PFSK-1 (cell line): ENCODE measurements around the gene ADCK1.

Source experiments
- FOXP2 ChIP-seq: optimal IDR thresholded peaks from 2 replicates; pipeline ENCODE3; 2011; ENCODE audit warnings: borderline replicate concordance, control low read depth, inconsistent platforms; ENCODE audit not compliant: insufficient read depth; ENCODE audit errors: extremely low read length, extremely low read depth
- POLR2AphosphoS5 ChIP-seq: IDR thresholded peaks from 2 replicates; pipeline ENCODE4 v1.6.1; 2012; ENCODE audit warnings: low read depth, mild to moderate bottlenecking, control low read depth, low read length, moderate library complexity
- SIN3A ChIP-seq: IDR thresholded peaks from 2 replicates; pipeline ENCODE4 v1.6.1; 2012; ENCODE audit warnings: mild to moderate bottlenecking, low read length, moderate library complexity, borderline replicate concordance; ENCODE audit not compliant: insufficient read depth
- TAF1 ChIP-seq: IDR thresholded peaks from 2 replicates; pipeline ENCODE4 v1.6.1; 2012; ENCODE audit warnings: low read length, control low read depth, borderline replicate concordance; ENCODE audit not compliant: insufficient read depth
- TF ChIP-seq, protein P1 (sequence below), 2 experiments: IDR thresholded peaks; 2 replicates each; pipeline versions ENCODE4 v1.6.1 to v1.8.0; 2011 to 2012; ENCODE audit warnings: low read depth in 2 of 2, low read length in 2 of 2, control low read depth in 1 of 2, inconsistent platforms in 1 of 2, mild to moderate bottlenecking in 1 of 2, moderate library complexity in 1 of 2; ENCODE audit not compliant: insufficient read depth in 1 of 2

ADCK1 gene

DNA sequence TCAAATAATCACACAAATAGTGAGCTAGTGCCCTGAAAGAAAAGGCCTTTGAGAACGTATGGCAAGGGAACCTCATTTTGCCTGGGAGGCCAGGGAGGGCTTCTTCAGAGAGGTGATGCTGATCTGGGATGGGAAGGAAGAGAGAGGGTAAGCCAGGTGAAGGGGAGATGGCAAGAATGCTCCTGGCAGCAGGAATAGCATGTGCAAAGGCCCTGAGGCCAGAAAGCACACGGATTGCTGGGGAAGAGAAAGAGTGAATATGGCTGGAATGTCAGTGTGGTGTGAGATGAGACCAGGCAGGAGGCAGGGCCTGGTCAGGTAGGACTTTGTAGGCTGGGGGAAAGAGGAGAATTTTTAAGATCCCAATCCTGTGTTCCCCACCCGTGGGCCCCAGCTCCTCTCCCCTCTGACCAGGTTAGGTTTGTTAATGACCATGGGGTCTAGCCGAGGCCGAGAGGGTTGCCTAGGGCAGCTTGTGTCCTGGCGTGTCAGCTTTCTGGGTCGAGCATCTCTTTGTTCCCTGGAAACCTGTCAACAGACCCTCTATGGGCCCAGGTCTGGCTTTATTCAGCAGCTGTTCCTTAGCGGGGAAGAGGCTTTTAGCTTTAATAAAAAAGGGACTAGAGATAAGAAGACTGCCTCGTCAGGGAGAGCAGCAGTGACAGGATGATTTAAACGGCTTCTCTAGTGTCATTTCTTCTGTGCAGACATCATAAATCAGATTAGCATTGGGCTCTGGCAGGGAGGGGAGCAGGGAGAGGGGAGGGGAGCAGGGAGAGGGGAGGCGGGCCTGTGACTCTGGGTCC, 123.4 kb downstream of the ADCK1 start:
- TF ChIP-seq, protein P1, sequence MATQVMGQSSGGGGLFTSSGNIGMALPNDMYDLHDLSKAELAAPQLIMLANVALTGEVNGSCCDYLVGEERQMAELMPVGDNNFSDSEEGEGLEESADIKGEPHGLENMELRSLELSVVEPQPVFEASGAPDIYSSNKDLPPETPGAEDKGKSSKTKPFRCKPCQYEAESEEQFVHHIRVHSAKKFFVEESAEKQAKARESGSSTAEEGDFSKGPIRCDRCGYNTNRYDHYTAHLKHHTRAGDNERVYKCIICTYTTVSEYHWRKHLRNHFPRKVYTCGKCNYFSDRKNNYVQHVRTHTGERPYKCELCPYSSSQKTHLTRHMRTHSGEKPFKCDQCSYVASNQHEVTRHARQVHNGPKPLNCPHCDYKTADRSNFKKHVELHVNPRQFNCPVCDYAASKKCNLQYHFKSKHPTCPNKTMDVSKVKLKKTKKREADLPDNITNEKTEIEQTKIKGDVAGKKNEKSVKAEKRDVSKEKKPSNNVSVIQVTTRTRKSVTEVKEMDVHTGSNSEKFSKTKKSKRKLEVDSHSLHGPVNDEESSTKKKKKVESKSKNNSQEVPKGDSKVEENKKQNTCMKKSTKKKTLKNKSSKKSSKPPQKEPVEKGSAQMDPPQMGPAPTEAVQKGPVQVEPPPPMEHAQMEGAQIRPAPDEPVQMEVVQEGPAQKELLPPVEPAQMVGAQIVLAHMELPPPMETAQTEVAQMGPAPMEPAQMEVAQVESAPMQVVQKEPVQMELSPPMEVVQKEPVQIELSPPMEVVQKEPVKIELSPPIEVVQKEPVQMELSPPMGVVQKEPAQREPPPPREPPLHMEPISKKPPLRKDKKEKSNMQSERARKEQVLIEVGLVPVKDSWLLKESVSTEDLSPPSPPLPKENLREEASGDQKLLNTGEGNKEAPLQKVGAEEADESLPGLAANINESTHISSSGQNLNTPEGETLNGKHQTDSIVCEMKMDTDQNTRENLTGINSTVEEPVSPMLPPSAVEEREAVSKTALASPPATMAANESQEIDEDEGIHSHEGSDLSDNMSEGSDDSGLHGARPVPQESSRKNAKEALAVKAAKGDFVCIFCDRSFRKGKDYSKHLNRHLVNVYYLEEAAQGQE (IDR thresholded peaks at IDR 0.05; ENCODE audit: insufficient read depth in 1 of 2, low read depth in 2 of 2, low read length in 2 of 2): no peak
- TF ChIP-seq FOXP2 (no peak), TAF1 (no peak), SIN3A (no peak)

DNA sequence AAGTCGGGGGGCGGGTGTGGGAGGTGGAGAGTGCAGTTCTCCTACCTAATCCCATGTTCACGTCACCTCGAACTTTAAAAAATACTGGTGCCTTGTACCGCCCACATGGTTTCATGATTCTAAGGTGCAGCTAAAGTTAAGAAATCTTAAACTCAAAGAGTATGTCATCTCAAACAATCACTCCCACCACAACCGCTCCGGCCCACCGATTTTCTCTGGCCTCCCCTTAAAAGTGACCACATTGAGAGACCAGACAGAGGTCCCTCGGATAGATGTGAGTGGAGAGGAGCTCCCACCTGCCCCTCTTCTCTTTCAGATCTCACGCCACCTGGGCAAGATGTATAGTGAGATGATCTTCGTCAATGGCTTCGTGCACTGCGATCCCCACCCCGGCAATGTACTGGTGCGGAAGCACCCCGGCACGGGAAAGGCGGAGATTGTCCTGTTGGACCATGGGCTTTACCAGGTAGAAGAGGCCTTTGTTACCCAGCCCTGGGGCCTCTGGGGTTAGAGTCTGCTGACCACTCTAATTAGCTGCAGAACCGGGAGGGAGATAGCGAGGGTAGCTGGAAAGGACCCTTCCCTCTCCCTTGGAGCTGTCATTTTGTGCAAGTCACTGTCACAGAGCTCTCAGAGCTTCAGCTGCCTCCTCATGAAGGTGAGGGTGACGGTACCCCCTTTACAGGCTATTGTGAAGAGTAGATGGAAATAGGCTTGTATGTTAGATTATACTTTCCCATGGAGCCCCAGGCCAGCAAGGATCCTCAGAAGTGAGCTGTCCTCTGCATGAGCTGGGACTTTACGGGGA, 124.4 kb downstream of the ADCK1 start:
- no peak for TF ChIP-seq FOXP2
- TF ChIP-seq, protein P1 (IDR thresholded peaks at IDR 0.05; ENCODE audit: insufficient read depth in 1 of 2, low read depth in 2 of 2, low read length in 2 of 2): no peak
- no peak for TF ChIP-seq POLR2AphosphoS5

DNA sequence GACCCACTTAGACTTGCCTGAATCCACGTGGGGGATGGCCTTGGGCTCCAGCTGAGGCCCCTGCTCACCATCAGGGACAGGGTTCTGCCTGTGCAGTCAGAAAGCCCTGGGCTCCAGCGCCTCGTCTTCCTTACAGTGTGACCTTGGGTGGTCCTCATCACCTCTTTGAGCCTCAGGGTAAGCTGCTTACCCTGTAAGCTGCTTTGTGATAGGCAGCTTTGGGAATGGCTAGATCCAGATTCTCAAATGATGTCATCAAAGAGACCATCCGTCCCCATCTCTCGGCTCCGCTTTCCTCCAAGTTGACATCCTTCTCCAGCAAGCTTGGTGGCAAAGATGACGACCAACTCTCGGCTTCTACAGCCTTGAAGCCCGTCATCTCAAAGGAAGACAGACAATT, 127.0 kb downstream of the ADCK1 start:
- TF ChIP-seq, protein P1 (IDR thresholded peaks at IDR 0.05; ENCODE audit: insufficient read depth in 1 of 2, low read depth in 2 of 2, low read length in 2 of 2): no peak
- no peak for TF ChIP-seq TAF1
- TF ChIP-seq POLR2AphosphoS5: no peak
- TF ChIP-seq SIN3A: no peak

DNA sequence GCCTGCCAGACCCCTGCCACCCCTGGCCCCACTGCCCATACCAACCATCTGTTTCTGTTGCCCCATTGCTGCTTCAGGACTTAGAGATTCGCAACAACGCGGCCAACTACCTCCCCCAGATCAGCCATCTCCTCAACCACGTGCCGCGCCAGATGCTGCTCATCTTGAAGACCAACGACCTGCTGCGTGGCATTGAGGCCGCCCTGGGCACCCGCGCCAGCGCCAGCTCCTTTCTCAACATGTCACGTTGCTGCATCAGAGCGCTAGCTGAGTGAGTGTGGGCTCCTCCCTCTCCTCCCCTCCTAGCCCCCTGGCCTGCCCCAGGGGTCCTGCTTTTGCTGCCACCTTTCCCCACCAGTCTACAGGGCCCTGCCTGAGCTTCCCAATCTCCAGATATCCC, 131.5 kb downstream of the ADCK1 start:
- no peak for TF ChIP-seq TAF1
- no peak for TF ChIP-seq SIN3A
- TF ChIP-seq FOXP2: no peak
- TF ChIP-seq, protein P1 (IDR thresholded peaks at IDR 0.05; ENCODE audit: insufficient read depth in 1 of 2, low read depth in 2 of 2, low read length in 2 of 2): no peak
- TF ChIP-seq POLR2AphosphoS5: no peak
